HL-60 (cell line): ENCODE measurements around the gene APBB2.
A peak's percentile ranks its signal among the peaks of the same experiment; 100 is the strongest.

Experiments
- DNase-seq, 2 experiments: peaks; one replicate each; pipeline ENCODE4 v3.0.0-alpha.2; 2010 to 2020; ENCODE audit warnings: low read depth in 1 of 2, low spot score in 1 of 2
- H3K27ac ChIP-seq: fragments of 250-450 bp; sonication (Bioruptor Pico); replicated peaks from 2 replicates; pipeline ENCODE4 v1.5.1; 2020; ENCODE audit warnings: mild to moderate bottlenecking, moderate library complexity
- H3K27me3 ChIP-seq: fragments of 250-450 bp; sonication (Bioruptor Pico); 2 replicates; pipeline ENCODE4 v1.5.1; 2021; ENCODE audit warnings: mild to moderate bottlenecking, moderate library complexity; ENCODE audit not compliant: insufficient read depth, poor library complexity, severe bottlenecking
- H3K4me3 ChIP-seq: replicated peaks from 2 replicates; pipeline ENCODE4 v1.5.1; 2011; ENCODE audit warnings: mild to moderate bottlenecking, control low read depth, low read length; ENCODE audit not compliant: insufficient read depth
- CTCF ChIP-seq: IDR thresholded peaks from one replicate; pipeline ENCODE4 v1.5.1; 2011; ENCODE audit warnings: low read length, control low read depth, inconsistent platforms; ENCODE audit not compliant: insufficient read depth
- GABPA ChIP-seq: IDR thresholded peaks from 2 replicates; pipeline ENCODE4 v1.6.1; 2012; ENCODE audit warnings: low read depth
- POLR2AphosphoS5 ChIP-seq: IDR thresholded peaks from 2 replicates; pipeline ENCODE4 v1.6.1; 2012; ENCODE audit warnings: low read depth
- SPI1 ChIP-seq: IDR thresholded peaks from 2 replicates; pipeline ENCODE4 v1.6.1; 2012; ENCODE audit warnings: low read depth, mild to moderate bottlenecking, borderline replicate concordance
- long read RNA-seq: library from polyadenylated mRNA; unstranded; transcript quantifications from one replicate; pipeline ENCODE4 v2.0.0, GENCODE V29; 2020
- TF ChIP-seq, protein P1 (sequence below): IDR thresholded peaks from 2 replicates; pipeline ENCODE4 v1.6.1; 2012; ENCODE audit warnings: low read depth; ENCODE audit not compliant: insufficient replicate concordance

Gene APBB2
- long read RNA-seq, transcript APBB2-204 (7 exons, 1,681 nt), result major isoform, 39 of 90 reads
- long read RNA-seq, partial matches to known transcripts, result 3 of 90 reads
- long read RNA-seq, other reads (novel, unspliced or antisense), result 46 of 90 reads

DNA sequence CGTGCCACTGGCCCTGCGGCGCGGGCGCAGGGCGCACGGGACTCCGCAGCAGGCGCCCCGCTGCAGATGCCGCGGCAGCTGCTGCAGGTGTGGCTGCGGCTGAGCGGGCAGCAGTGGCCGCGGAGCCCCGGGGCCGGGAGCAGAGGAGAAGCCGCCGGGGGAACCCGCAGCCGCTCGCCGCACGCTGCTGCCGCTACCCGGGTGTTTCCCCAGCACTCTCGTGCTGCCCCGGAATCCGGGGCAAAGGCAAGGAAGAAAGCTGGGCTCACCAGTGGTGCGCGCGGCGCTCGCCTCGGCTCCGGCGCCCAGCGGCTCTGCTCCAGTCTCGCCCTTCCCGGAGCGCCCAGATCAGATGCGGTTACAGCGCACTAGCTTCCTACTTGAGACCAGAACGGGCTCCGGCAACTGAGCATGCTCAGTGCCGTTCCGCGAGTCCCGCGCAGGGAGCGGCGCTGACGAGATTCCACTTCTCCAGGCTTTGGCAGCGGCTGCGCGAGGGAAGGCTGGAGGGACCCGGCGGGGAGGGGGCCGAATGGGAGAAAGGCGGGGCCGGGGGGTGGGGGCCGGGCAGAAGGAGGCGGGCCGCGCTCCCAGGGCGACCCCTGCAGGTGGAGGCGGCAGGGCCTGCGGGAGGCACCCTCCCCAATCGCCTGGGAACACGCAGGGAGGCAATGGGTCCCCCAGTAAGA, at the start of gene APBB2:
Gene APBB2 (minus strand): TSS at position 407 of the 689 bp plus-strand sequence. CDS start 181,288 bp downstream, outside the sequence.
- Histone ChIP-seq H3K27me3 (peaks cover 49% of the 10 kb centered on the region), H3K4me3 (peak within 1 kb of the TSS; percentile 59), H3K27ac (no peak within 1 kb of the TSS)
- DNase-seq, result peak; percentile 67 to 69
- TF ChIP-seq CTCF (peak; percentile 27), SPI1 (no peak)

DNA sequence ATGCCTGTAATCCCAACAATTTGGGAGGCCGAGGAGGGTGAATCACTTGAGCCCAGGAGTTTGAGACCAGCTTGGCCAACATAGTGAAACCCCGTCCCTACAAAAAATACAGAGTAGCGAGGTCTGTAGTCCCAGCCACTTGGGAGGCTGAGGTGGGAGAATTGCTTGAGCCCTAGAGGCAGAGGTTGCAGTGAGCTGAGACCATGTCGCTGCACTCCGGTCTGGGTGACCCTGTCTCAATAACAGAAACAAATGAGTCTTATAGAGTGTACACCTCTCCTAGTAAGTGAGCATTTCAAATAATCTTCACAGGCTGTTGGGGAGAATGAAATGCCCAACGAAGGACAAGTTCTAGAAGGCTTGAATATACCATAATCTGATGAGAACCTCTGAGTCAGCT, 47.9 kb upstream of the APBB2 start:
- TF ChIP-seq POLR2AphosphoS5 (no peak), SPI1 (no peak), GABPA (no peak), CTCF (no peak)
- TF ChIP-seq, protein P1, sequence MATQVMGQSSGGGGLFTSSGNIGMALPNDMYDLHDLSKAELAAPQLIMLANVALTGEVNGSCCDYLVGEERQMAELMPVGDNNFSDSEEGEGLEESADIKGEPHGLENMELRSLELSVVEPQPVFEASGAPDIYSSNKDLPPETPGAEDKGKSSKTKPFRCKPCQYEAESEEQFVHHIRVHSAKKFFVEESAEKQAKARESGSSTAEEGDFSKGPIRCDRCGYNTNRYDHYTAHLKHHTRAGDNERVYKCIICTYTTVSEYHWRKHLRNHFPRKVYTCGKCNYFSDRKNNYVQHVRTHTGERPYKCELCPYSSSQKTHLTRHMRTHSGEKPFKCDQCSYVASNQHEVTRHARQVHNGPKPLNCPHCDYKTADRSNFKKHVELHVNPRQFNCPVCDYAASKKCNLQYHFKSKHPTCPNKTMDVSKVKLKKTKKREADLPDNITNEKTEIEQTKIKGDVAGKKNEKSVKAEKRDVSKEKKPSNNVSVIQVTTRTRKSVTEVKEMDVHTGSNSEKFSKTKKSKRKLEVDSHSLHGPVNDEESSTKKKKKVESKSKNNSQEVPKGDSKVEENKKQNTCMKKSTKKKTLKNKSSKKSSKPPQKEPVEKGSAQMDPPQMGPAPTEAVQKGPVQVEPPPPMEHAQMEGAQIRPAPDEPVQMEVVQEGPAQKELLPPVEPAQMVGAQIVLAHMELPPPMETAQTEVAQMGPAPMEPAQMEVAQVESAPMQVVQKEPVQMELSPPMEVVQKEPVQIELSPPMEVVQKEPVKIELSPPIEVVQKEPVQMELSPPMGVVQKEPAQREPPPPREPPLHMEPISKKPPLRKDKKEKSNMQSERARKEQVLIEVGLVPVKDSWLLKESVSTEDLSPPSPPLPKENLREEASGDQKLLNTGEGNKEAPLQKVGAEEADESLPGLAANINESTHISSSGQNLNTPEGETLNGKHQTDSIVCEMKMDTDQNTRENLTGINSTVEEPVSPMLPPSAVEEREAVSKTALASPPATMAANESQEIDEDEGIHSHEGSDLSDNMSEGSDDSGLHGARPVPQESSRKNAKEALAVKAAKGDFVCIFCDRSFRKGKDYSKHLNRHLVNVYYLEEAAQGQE, result no peak
- Histone ChIP-seq H3K27ac (no peak overlapping the region), H3K4me3 (no peak overlapping the region), H3K27me3 (peaks cover 17% of the 10 kb centered on the region)
- DNase-seq, result no peak

- peaks cover 35% of the 10 kb centered on the region for H3K27me3 ChIP-seq
- DNase-seq, result no peak
- TF ChIP-seq, protein P1, result no peak
- no peak for TF ChIP-seq CTCF
- TF ChIP-seq GABPA, result no peak
- no peak for TF ChIP-seq SPI1
- no peak for TF ChIP-seq POLR2AphosphoS5
- H3K4me3 ChIP-seq, result no peak overlapping the region
- no peak overlapping the region for H3K27ac ChIP-seq
Observed at GRCh38 chr4:41260116-41260733, 45.9 kb upstream of the APBB2 start.
